Measurements from ENCODE around the gene MICAL2. TPM values are rescaled to one million over a fixed set of nuclear protein-coding genes. Genes with fewer than 3 reads are reported as not detected.

Gene MICAL2
- total RNA-seq, 1 experiment from 2014 or later, result 151 TPM

- Mint-ChIP-seq H3K27me3 (ENCODE audit: insufficient read depth, unreplicated experiment) (no peaks in the 10 kb centered on the region), H3K27ac (ENCODE audit: low read depth, unreplicated experiment) (no peak overlapping the region), H3K9me3 (ENCODE audit: unreplicated experiment) (no peaks in the 10 kb centered on the region), H3K36me3 (ENCODE audit: insufficient read depth, unreplicated experiment) (peaks cover 4% of the 10 kb centered on the region), H3K4me1 (ENCODE audit: insufficient read depth, unreplicated experiment) (peaks cover 39% of the 10 kb centered on the region), H3K4me3 (ENCODE audit: unreplicated experiment) (no peak overlapping the region)
- DNase-seq (ENCODE audit: unreplicated experiment), result no peak
- BruUV-seq (replicated peaks), result no TSS peak
- no peak for TF ChIP-seq CTCF (IDR thresholded peaks at IDR 0.05; ENCODE audit: unreplicated experiment)
- intact Hi-C loops (cut with micrococcal nuclease), result no loop called here
- CTCF ChIA-PET, result interaction anchor here (1.6 kb wide), 1 partner anchor 110 kb away, joined by 4 read pairs; no protein-coding TSS in a partner anchor
- POLR2A ChIA-PET, result interaction anchor here (0.9 to 3.4 kb wide), 2 partner anchors 12 to 47 kb away, joined by 3 to 11 read pairs; no protein-coding TSS in a partner anchor
Measured at GRCh38 chr11:12170984-12171383, 60.6 kb downstream of the MICAL2 start.

DNA sequence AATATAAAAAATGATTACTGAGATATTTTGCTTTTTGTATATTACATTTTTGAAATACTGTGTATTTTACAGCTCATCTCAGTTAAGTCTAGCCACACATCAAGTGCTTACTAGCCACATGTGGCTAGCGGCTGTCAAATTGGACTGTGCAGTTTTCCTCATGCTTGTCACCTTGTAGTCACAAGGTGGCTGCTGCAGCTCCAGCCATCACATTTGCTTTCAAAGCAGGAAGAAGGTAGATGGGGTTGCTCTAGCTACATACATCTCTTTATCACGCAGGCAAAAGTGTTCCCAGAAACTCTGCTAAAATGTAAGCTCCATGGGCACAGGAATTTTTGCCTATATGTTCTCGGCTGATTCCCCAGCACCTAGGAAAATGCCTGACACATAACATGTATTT, 61.5 kb downstream of the MICAL2 start:
- TF ChIP-seq CTCF (IDR thresholded peaks at IDR 0.05; ENCODE audit: unreplicated experiment), result no peak
- H3K4me1 Mint-ChIP-seq (ENCODE audit: insufficient read depth, unreplicated experiment), result peaks cover 37% of the 10 kb centered on the region
- no peak for DNase-seq (ENCODE audit: unreplicated experiment)
- no TSS peak for BruUV-seq (replicated peaks)
- intact Hi-C loops (cut with micrococcal nuclease), result no loop called here
- H3K4me3 Mint-ChIP-seq (ENCODE audit: unreplicated experiment), result no peak overlapping the region
- no peaks in the 10 kb centered on the region for H3K9me3 Mint-ChIP-seq (ENCODE audit: unreplicated experiment)
- ChIA-PET POLR2A (interaction anchor here (0.7 to 3.4 kb wide), 4 partner anchors 9 to 938 kb away, joined by 3 to 11 read pairs (median 4); no protein-coding TSS in a partner anchor), CTCF (interaction anchor here (0.6 to 1.6 kb wide), 2 partner anchors 110 to 124 kb away, joined by 3 to 4 read pairs; no protein-coding TSS in a partner anchor)
- H3K36me3 Mint-ChIP-seq (ENCODE audit: insufficient read depth, unreplicated experiment), result peaks cover 4% of the 10 kb centered on the region
- H3K27me3 Mint-ChIP-seq (ENCODE audit: insufficient read depth, unreplicated experiment), result no peaks in the 10 kb centered on the region
- no peak overlapping the region for H3K27ac Mint-ChIP-seq (ENCODE audit: low read depth, unreplicated experiment)

GRCh38 chr11:12172493-12173013, 62.2 kb downstream of the MICAL2 start:
- CTCF ChIA-PET, result interaction anchor here (0.5 to 0.7 kb wide), 2 partner anchors 21 to 46 kb away, joined by 3 read pairs; no protein-coding TSS in a partner anchor
- no peak for TF ChIP-seq CTCF (IDR thresholded peaks at IDR 0.05; ENCODE audit: unreplicated experiment)

GRCh38 chr11:12173111-12173510, 62.7 kb downstream of the MICAL2 start:
- intact Hi-C loops (cut with micrococcal nuclease), result no loop called here
- Mint-ChIP-seq H3K4me1 (ENCODE audit: insufficient read depth, unreplicated experiment) (peaks cover 33% of the 10 kb centered on the region), H3K36me3 (ENCODE audit: insufficient read depth, unreplicated experiment) (peaks cover 4% of the 10 kb centered on the region), H3K27ac (ENCODE audit: low read depth, unreplicated experiment) (no peak overlapping the region), H3K27me3 (ENCODE audit: insufficient read depth, unreplicated experiment) (no peaks in the 10 kb centered on the region), H3K9me3 (ENCODE audit: unreplicated experiment) (no peaks in the 10 kb centered on the region), H3K4me3 (ENCODE audit: unreplicated experiment) (no peak overlapping the region)
- CTCF ChIA-PET, result interaction anchor here (0.5 to 0.7 kb wide), 3 partner anchors 21 to 49 kb away, joined by 3 to 4 read pairs (median 3); no protein-coding TSS in a partner anchor
- BruUV-seq (replicated peaks), result no TSS peak
- POLR2A ChIA-PET, result interaction anchor here (0.7 to 3.4 kb wide), 5 partner anchors 8 to 224 kb away, joined by 3 to 11 read pairs (median 3); no protein-coding TSS in a partner anchor
- DNase-seq (ENCODE audit: unreplicated experiment), result no peak
- TF ChIP-seq CTCF (IDR thresholded peaks at IDR 0.05; ENCODE audit: unreplicated experiment), result no peak

More at GRCh38 chr11:12172493-12173013, 62.2 kb downstream of the MICAL2 start:
- Mint-ChIP-seq H3K36me3 (ENCODE audit: insufficient read depth, unreplicated experiment) (peaks cover 4% of the 10 kb centered on the region), H3K9me3 (ENCODE audit: unreplicated experiment) (no peaks in the 10 kb centered on the region), H3K27ac (ENCODE audit: low read depth, unreplicated experiment) (no peak overlapping the region), H3K4me1 (ENCODE audit: insufficient read depth, unreplicated experiment) (peaks cover 33% of the 10 kb centered on the region), H3K27me3 (ENCODE audit: insufficient read depth, unreplicated experiment) (no peaks in the 10 kb centered on the region), H3K4me3 (ENCODE audit: unreplicated experiment) (no peak overlapping the region)
- intact Hi-C loops (cut with micrococcal nuclease), result no loop called here
- DNase-seq (ENCODE audit: unreplicated experiment), result no peak
- BruUV-seq (replicated peaks), result no TSS peak
- POLR2A ChIA-PET, result interaction anchor here (0.7 to 3.4 kb wide), 7 partner anchors 8 to 938 kb away, joined by 3 to 11 read pairs (median 4); no protein-coding TSS in a partner anchor

All from MCF 10A (cell line).